PC-9 (cell line): Measurements from ENCODE around the gene ARID3B.
"Not testable (repeated sequence)": the region's sequence is repeated elsewhere in the genome, so short reads cannot be mapped to it uniquely, and the experiment has no call there.

Experiments
- CTCF ChIP-seq: fragments of 200-600 bp; sonication (generic); conservative IDR thresholded peaks from 2 replicates; pipeline ENCODE4 v1.6.1; 2017; ENCODE audit warnings: mixed run types, antibody characterized with exemption, mild to moderate bottlenecking, moderate library complexity
- EZH2 ChIP-seq: fragments of 200-600 bp; sonication (generic); IDR thresholded peaks from 2 replicates; pipeline ENCODE4 v1.8.0; 2017; ENCODE audit warnings: antibody characterized with exemption, low read depth

DNA sequence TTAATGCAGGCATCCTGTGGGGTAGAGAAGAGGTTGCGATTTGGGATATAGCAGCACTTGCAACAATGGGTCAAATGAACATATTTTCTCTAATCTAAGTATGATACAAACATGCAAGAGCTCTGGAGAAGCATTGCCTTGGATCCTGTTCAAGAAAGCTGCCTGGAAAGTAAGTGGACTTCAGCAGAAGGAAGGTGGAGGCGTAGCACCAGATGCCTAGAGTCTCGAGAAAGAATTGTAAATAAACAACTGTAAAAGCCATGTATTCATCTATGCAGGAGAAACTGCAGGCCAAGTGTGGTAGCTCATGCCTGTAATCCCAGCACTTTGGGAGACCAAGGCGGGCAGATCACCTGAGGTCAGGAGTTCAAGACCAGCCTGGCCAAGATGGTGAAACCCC is 27.0 kb upstream of the ARID3B start:
- not testable (repeated sequence) for TF ChIP-seq CTCF, EZH2
